Activated naive CD4-positive, alpha-beta T cell treated with anti-CD3 and anti-CD28 coated beads, Interleukin-2, amount 50 U/mL, for 72 hours (primary cell): ENCODE results near the gene COL4A4. TPM values are rescaled to one million over a fixed set of nuclear protein-coding genes. Genes with fewer than 3 reads are reported as not detected.

Experiments
- ATAC-seq, 2 donors: fragments of 150-1000 bp; cut with Tn5 transposase; 2 replicates each; pipeline ENCODE4 v1.10.0; 2021; ENCODE audit warnings: mild to moderate bottlenecking in 2 of 2, moderate library complexity in 2 of 2
- DNase-seq, 2 donors: peaks; one replicate each; pipeline ENCODE4 v3.0.0; 2021 to 2022; ENCODE audit warnings: low spot score in 2 of 2
- H3K27ac Mint-ChIP-seq, 2 donors: one replicate each; pipeline ENCODE4 v1.8.0; 2022; ENCODE audit warnings: mild to moderate bottlenecking in 2 of 2, mixed read lengths in 2 of 2
- H3K36me3 Mint-ChIP-seq, 2 donors: one replicate each; pipeline ENCODE4 v1.8.0; 2022; ENCODE audit warnings: mixed read lengths in 2 of 2
- H3K9me3 Mint-ChIP-seq, 2 donors: one replicate each; pipeline ENCODE4 v1.8.0; 2022; ENCODE audit warnings: mixed read lengths in 2 of 2
- total RNA-seq, 2 donors: library from RNA; stranded (reverse); gene quantifications; one replicate each; pipeline ENCODE4 v1.2.3, GENCODE V29; 2022

The COL4A4 gene
- total RNA-seq, 2 donors from 2014 or later, result not detected

- Mint-ChIP-seq H3K36me3 (no peaks in the 10 kb centered on the region), H3K27ac (no peak overlapping the region), H3K9me3 (no peaks in the 10 kb centered on the region)
- ATAC-seq, result no peak
- no peak for DNase-seq
Observed at GRCh38 chr2:227022608-227023007, 141.4 kb downstream of the COL4A4 start.

- no peak for DNase-seq
- Mint-ChIP-seq H3K9me3 (no peaks in the 10 kb centered on the region), H3K27ac (no peak overlapping the region), H3K36me3 (no peaks in the 10 kb centered on the region)
- no peak for ATAC-seq
Observed at GRCh38 chr2:227020416-227020815, 143.6 kb downstream of the COL4A4 start.

GRCh38 chr2:227016894-227017293 is 147.1 kb downstream of the COL4A4 start:
- no peaks in the 10 kb centered on the region for H3K36me3 Mint-ChIP-seq
- DNase-seq (no peak), ATAC-seq (no peak)
- H3K9me3 Mint-ChIP-seq, result no peaks in the 10 kb centered on the region
- no peak overlapping the region for H3K27ac Mint-ChIP-seq

- H3K27ac Mint-ChIP-seq, result no peak overlapping the region
- no peak for DNase-seq
- no peaks in the 10 kb centered on the region for H3K9me3 Mint-ChIP-seq
- no peak for ATAC-seq
- H3K36me3 Mint-ChIP-seq, result no peaks in the 10 kb centered on the region
Observed at GRCh38 chr2:227013881-227014280, 150.1 kb downstream of the COL4A4 start.

DNA sequence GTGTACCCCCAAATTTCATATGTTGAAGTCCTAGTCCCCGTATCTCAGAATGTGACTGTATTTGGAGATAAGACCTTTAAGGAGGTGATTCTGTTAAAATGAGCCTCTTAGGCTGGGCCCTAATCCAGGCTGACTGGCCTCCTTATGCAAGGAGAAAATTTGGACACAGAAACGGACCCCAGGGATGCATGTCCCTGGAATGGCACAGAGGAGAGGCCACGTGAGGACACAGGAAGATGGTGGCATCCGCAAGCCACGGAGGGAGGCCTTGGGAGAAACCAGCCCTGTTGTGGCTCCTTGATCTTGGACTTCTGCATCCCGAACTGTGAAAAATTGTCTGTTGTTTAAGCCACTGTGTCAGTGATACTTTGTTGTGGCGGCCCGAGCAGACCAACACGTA is 150.7 kb downstream of the COL4A4 start:
- Mint-ChIP-seq H3K27ac (no peak overlapping the region), H3K9me3 (no peaks in the 10 kb centered on the region), H3K36me3 (no peaks in the 10 kb centered on the region)
- DNase-seq (no peak), ATAC-seq (no peak)

DNA sequence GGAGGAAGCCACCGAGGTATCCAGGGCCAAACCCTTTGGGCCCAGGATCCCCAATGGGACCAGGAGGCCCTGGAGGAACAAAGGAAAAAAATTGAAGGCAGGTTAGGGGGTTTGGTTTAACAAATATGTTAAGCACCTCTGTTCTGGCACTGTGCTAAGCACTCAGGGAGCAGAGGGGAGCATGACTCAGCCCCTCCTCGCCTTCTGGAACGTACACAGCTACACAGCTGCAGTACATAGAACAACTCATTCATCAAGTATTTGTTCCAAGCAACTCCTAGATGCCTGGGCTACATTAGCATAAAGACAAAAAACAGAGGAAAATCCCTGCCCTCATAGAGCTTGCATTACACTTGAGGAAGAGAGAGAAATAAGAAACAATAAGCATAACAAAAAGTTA is 153.6 kb downstream of the COL4A4 start:
- Mint-ChIP-seq H3K36me3 (no peaks in the 10 kb centered on the region), H3K27ac (peak overlapping the region in 1 of 2 donors; percentile 47), H3K9me3 (no peaks in the 10 kb centered on the region)
- DNase-seq (no peak), ATAC-seq (peak in 1 of 2 donors; percentile 7)

DNA sequence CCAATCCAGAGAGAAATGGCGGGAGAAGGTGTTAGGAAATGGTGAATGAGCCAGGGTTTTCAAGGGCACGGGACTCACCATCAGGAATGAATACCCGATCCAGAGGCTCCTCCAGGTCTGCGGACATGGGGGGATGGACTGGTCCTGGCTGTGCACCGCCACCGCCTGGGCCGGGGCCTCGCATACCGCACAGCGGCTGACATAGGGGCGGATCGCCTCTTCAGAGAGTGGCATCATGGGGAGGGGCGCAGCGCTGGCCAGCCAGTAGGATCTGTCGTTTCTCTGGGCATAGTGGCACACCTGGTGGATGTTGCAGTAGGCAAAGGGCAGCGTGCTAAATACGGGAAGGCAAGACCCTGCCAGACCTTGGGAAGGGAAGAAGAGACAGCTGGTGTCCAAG is 156.1 kb downstream of the COL4A4 start:
- H3K9me3 Mint-ChIP-seq, result no peaks in the 10 kb centered on the region
- H3K36me3 Mint-ChIP-seq, result no peaks in the 10 kb centered on the region
- no peak for ATAC-seq
- no peak overlapping the region for H3K27ac Mint-ChIP-seq
- DNase-seq, result no peak

DNA sequence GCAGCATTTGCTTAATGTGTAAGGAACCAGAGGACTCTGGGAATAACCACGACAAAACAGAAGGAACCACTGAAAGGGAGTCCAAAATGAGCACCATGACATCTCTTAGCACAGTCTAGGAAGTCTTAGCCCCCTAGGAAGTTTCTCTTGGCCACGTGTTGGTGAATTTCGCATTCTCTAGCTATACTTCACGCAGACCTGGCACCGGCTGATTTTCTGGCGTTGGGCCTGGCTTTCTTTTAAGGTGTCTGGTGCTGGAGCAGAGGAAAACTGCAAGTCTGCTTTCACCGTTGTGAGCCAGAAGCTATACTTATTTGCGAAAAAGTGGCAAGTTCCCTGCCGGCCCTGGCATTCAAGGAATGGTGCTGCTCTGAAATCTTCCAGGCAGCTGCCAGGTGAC is 156.9 kb downstream of the COL4A4 start:
- no peaks in the 10 kb centered on the region for H3K9me3 Mint-ChIP-seq
- H3K27ac Mint-ChIP-seq, result no peak overlapping the region
- no peak for DNase-seq
- no peak for ATAC-seq
- no peaks in the 10 kb centered on the region for H3K36me3 Mint-ChIP-seq

GRCh38 chr2:227006189-227006897 is 157.7 kb downstream of the COL4A4 start:
- no peaks in the 10 kb centered on the region for H3K36me3 Mint-ChIP-seq
- DNase-seq, result no peak
- H3K9me3 Mint-ChIP-seq, result no peaks in the 10 kb centered on the region
- no peak for ATAC-seq
- H3K27ac Mint-ChIP-seq, result no peak overlapping the region

DNA sequence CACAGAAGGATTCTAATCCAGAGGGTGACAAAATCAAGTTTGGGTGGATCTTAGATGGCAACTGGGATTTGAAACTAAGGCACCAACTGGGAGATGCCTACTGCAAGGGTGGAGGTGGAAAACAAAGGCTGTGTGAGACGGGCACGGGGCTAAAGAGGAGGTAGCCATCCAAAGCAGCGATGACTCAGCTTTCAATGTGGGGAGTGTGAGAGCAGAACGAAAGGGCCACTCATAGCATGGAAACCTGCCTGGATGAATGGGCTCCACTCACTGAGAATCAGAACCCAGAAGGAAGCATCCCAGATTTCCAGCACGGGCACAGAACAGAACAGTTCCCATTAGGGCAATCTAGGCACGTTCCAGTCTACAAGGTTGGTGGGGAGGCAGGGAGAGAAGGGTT is 159.5 kb downstream of the COL4A4 start:
- H3K27ac Mint-ChIP-seq, result no peak overlapping the region
- ATAC-seq, result no peak
- H3K9me3 Mint-ChIP-seq, result no peaks in the 10 kb centered on the region
- no peak for DNase-seq
- peaks cover 7 to 11% of the 10 kb centered on the region in 2 donors for H3K36me3 Mint-ChIP-seq

DNA sequence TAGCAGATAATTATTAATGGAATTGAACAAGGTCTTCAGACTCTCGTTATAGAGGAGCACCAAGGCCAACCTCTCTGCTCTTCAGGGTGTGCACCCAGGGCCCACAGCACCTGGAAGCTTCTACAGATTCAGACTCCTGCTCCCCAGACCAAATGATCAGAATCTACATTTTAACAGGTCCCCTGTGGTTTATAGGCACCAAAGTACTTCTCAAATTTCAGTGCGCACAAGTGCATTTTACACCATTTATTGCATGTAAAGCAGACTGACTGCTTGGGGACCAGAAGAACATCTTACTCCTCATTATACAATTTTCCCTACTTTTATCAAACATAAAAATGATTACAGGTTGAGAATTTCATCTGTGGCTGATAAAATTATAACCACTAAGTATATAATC is 163.9 kb downstream of the COL4A4 start:
- peaks cover 0 to 8% of the 10 kb centered on the region in 2 donors for H3K9me3 Mint-ChIP-seq
- peaks cover 32 to 33% of the 10 kb centered on the region in 2 donors for H3K36me3 Mint-ChIP-seq
- no peak for DNase-seq
- ATAC-seq, result no peak
- peak overlapping the region in 1 of 2 donors; percentile 60 for H3K27ac Mint-ChIP-seq

GRCh38 chr2:226999661-227000060 is 164.3 kb downstream of the COL4A4 start:
- DNase-seq (no peak), ATAC-seq (no peak)
- Mint-ChIP-seq H3K9me3 (peaks cover 0 to 8% of the 10 kb centered on the region in 2 donors), H3K36me3 (peaks cover 32 to 36% of the 10 kb centered on the region in 2 donors), H3K27ac (peak overlapping the region in 1 of 2 donors; percentile 60)

GRCh38 chr2:226995625-226996041 is 168.4 kb downstream of the COL4A4 start:
- peak; percentile 30 to 81 for DNase-seq
- H3K9me3 Mint-ChIP-seq, result peaks cover 0 to 8% of the 10 kb centered on the region in 2 donors
- H3K27ac Mint-ChIP-seq, result peak overlapping the region; percentile 24 to 39
- ATAC-seq, result peak; percentile 99 to 100
- peaks cover 32 to 49% of the 10 kb centered on the region in 2 donors for H3K36me3 Mint-ChIP-seq

- Mint-ChIP-seq H3K27ac (no peak overlapping the region), H3K9me3 (peaks cover 0 to 8% of the 10 kb centered on the region in 2 donors), H3K36me3 (peaks cover 28 to 40% of the 10 kb centered on the region in 2 donors)
- no peak for ATAC-seq
- DNase-seq, result no peak
Observed at GRCh38 chr2:226994775-226995174, 169.2 kb downstream of the COL4A4 start.

GRCh38 chr2:226993171-226993570 is 170.8 kb downstream of the COL4A4 start:
- H3K27ac Mint-ChIP-seq, result no peak overlapping the region
- DNase-seq, result no peak
- H3K36me3 Mint-ChIP-seq, result peaks cover 13 to 28% of the 10 kb centered on the region in 2 donors
- no peaks in the 10 kb centered on the region for H3K9me3 Mint-ChIP-seq
- ATAC-seq, result no peak

DNA sequence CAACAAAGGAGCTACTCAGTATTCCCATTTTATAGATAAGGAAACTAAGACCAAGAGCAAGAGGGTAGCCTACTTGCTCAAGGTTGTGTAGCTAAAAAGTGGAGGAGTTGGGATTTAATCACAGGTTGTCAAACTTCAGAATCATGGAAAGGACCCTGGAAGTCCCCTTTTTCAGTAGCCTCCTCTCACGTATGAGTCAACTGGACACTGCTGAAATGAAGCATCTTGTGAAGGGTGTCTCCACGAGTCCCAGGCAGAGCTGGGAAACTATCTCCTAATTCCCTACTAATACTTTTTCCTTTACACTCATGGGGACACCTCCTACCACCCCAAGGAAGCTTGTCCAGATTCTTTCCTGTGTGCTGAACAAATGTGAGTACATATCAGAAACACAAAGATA is 172.3 kb downstream of the COL4A4 start:
- H3K36me3 Mint-ChIP-seq, result peaks cover 12 to 27% of the 10 kb centered on the region in 2 donors
- no peaks in the 10 kb centered on the region for H3K9me3 Mint-ChIP-seq
- no peak overlapping the region for H3K27ac Mint-ChIP-seq
- no peak for ATAC-seq
- no peak for DNase-seq

- no peaks in the 10 kb centered on the region for H3K9me3 Mint-ChIP-seq
- H3K36me3 Mint-ChIP-seq, result peaks cover 0 to 5% of the 10 kb centered on the region in 2 donors
- no peak overlapping the region for H3K27ac Mint-ChIP-seq
- ATAC-seq (no peak), DNase-seq (no peak)
Observed at GRCh38 chr2:226985583-226985946, 178.4 kb downstream of the COL4A4 start.
